T-helper 2 cell treated with Interferon-gamma antibody and Interleukin-4, amounts not matched to agents 5 μg/mL and 100 μg/mL, for 36 hours (primary cell): ENCODE data around the gene ANP32A.
A peak's percentile ranks its signal among the peaks of the same experiment; 100 is the strongest.

Source experiments
- DNase-seq: peaks from one replicate; pipeline ENCODE4 v3.0.0; 2021; ENCODE audit warnings: low spot score
- H3K27ac Mint-ChIP-seq: one replicate; pipeline ENCODE4 v1.8.0; 2021; ENCODE audit warnings: mild to moderate bottlenecking, mixed read lengths
- H3K27me3 Mint-ChIP-seq: one replicate; pipeline ENCODE4 v1.8.0; 2021; ENCODE audit warnings: low read depth, mixed read lengths
- H3K36me3 Mint-ChIP-seq: one replicate; pipeline ENCODE4 v1.8.0; 2021; ENCODE audit warnings: low read depth, mixed read lengths
- H3K4me1 Mint-ChIP-seq: one replicate; pipeline ENCODE4 v1.8.0; 2021; ENCODE audit warnings: low read depth, mixed read lengths
- H3K4me3 Mint-ChIP-seq: one replicate; pipeline ENCODE4 v1.8.0; 2022; ENCODE audit warnings: mild to moderate bottlenecking, moderate library complexity, mixed read lengths
- H3K9me3 Mint-ChIP-seq: one replicate; pipeline ENCODE4 v1.8.0; 2021; ENCODE audit warnings: mixed read lengths

Gene ANP32A

DNA sequence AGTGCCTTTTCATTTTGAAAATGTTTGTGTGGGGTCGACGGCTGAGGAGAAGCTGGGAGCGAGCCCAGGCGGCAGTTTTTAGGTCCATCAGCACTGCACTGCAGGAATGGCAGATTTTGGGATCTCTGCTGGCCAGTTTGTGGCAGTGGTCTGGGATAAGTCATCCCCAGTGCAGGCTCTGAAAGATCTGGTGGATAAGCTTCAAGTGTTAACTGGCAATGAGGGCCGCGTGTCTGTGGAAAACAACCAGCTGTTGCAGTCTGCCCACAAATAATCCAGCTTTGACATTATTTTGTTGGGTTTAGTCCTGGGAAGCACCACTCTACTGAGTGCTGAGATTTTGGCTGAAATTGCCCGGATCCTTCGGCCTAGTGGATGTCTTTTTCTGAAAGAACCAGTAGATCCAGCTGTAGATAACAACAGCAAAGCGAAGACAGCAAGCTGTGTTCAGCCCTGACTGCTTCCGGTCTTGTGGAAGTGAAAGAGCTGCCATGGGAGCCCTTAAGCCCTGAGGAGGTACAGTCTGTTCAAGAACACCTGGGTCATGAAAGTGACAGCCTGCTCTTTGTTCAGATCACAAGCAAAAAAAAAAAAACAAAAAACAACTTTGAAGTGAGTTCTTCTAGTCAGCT lies 13.1 kb upstream of the ANP32A start:
- Mint-ChIP-seq H3K36me3 (peaks cover 2% of the 10 kb centered on the region), H3K27me3 (peaks cover 22% of the 10 kb centered on the region), H3K27ac (no peak overlapping the region), H3K9me3 (peaks cover 12% of the 10 kb centered on the region), H3K4me1 (peaks cover 21% of the 10 kb centered on the region), H3K4me3 (no peak overlapping the region)
- DNase-seq = no peak

- no peak overlapping the region for H3K27ac Mint-ChIP-seq
- no peak overlapping the region for H3K4me3 Mint-ChIP-seq
- peaks cover under 1% of the 10 kb centered on the region for H3K9me3 Mint-ChIP-seq
- H3K36me3 Mint-ChIP-seq = no peaks in the 10 kb centered on the region
- H3K27me3 Mint-ChIP-seq = peaks cover 14% of the 10 kb centered on the region
- peaks cover 22% of the 10 kb centered on the region for H3K4me1 Mint-ChIP-seq
- DNase-seq = no peak
Measured at GRCh38 chr15:68830141-68830785, 9.6 kb upstream of the ANP32A start.

DNA sequence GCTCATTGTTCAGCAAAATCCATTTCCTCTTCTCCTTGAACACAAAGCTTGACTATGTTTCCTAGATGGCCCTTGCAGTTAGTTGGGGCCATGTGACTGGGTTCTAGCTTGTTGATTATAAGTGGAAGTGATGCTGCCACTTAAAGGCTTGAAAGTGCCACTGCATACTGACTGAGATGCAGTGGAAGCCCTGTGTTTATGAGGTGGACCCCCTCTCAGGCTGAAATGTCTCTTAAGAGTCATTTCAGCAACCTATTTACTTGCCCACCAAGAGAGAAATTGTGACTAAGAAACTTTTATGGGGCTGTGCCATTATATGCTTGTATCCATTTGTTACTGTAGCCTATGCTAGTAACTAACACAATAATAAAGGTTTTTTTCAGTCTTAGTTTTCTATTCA lies 8.4 kb upstream of the ANP32A start:
- H3K27me3 Mint-ChIP-seq = peaks cover 11% of the 10 kb centered on the region
- H3K27ac Mint-ChIP-seq = no peak overlapping the region
- no peak overlapping the region for H3K4me3 Mint-ChIP-seq
- no peak for DNase-seq
- H3K36me3 Mint-ChIP-seq = no peaks in the 10 kb centered on the region
- H3K4me1 Mint-ChIP-seq = peaks cover 18% of the 10 kb centered on the region
- no peaks in the 10 kb centered on the region for H3K9me3 Mint-ChIP-seq

- peaks cover 6% of the 10 kb centered on the region for H3K36me3 Mint-ChIP-seq
- no peak overlapping the region for H3K27ac Mint-ChIP-seq
- H3K9me3 Mint-ChIP-seq = no peaks in the 10 kb centered on the region
- DNase-seq = no peak
- peaks cover 8% of the 10 kb centered on the region for H3K27me3 Mint-ChIP-seq
- no peak overlapping the region for H3K4me3 Mint-ChIP-seq
- peaks cover 15% of the 10 kb centered on the region for H3K4me1 Mint-ChIP-seq
Measured at GRCh38 chr15:68823561-68823960, 2.9 kb upstream of the ANP32A start.

GRCh38 chr15:68822818-68823217 lies 2.1 kb upstream of the ANP32A start:
- H3K9me3 Mint-ChIP-seq = no peaks in the 10 kb centered on the region
- DNase-seq = no peak
- H3K36me3 Mint-ChIP-seq = peaks cover 6% of the 10 kb centered on the region
- no peak overlapping the region for H3K27ac Mint-ChIP-seq
- H3K27me3 Mint-ChIP-seq = peaks cover 8% of the 10 kb centered on the region
- H3K4me3 Mint-ChIP-seq = peak overlapping the region; percentile 38
- peaks cover 15% of the 10 kb centered on the region for H3K4me1 Mint-ChIP-seq

- Mint-ChIP-seq H3K4me3 (peak overlapping the region; percentile 95), H3K27ac (peak overlapping the region; percentile 71), H3K36me3 (peaks cover 10% of the 10 kb centered on the region), H3K27me3 (peaks cover 3% of the 10 kb centered on the region), H3K9me3 (no peaks in the 10 kb centered on the region), H3K4me1 (peaks cover 19% of the 10 kb centered on the region)
- DNase-seq = no peak
Measured at GRCh38 chr15:68821841-68822381, 1.2 kb upstream of the ANP32A start.

DNA sequence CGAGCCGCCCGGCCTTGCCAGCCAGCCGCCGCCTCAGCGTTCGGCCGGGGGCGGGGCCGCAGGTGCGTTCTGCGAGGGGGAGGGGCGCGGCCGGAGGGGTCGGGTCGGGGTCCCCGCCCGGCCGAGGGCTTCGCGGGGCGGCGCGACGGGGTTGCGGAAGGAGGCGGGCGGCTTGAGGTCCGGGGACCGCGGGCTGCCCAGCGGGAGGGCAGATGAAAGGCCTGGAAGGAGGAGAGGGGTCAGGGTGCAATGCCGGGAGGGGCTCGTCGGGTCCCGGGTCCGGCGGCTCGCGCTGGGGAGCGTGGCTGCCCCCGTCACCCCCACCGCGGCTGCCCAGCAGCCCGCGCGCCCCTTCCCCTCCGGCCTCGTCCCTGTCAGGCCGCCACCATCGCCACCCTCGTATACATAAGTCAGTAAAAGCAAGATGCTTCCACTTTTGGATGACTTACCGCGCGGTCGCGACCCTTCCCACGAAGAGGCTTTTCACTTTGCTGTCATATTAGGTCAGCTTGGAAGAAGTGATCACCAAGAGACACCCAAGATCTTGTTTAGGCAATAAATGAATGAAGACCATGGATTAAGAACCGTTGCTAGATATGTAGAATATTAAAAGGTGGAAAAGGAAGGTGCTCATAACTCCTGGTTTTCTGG lies 620 bp upstream of the ANP32A start:
- peak overlapping the region; percentile 97 for H3K4me3 Mint-ChIP-seq
- no peaks in the 10 kb centered on the region for H3K27me3 Mint-ChIP-seq
- peak overlapping the region; percentile 71 for H3K27ac Mint-ChIP-seq
- H3K4me1 Mint-ChIP-seq = peaks cover 22% of the 10 kb centered on the region
- no peak for DNase-seq
- no peaks in the 10 kb centered on the region for H3K9me3 Mint-ChIP-seq
- H3K36me3 Mint-ChIP-seq = peaks cover 14% of the 10 kb centered on the region

- Mint-ChIP-seq H3K4me3 (peak overlapping the region; percentile 97), H3K9me3 (no peaks in the 10 kb centered on the region), H3K4me1 (peaks cover 39% of the 10 kb centered on the region), H3K27me3 (no peaks in the 10 kb centered on the region), H3K27ac (peak overlapping the region; percentile 100), H3K36me3 (peaks cover 24% of the 10 kb centered on the region)
- DNase-seq = peak; percentile 29
Measured at GRCh38 chr15:68819495-68820294, 1.0 kb downstream of the ANP32A start.

DNA sequence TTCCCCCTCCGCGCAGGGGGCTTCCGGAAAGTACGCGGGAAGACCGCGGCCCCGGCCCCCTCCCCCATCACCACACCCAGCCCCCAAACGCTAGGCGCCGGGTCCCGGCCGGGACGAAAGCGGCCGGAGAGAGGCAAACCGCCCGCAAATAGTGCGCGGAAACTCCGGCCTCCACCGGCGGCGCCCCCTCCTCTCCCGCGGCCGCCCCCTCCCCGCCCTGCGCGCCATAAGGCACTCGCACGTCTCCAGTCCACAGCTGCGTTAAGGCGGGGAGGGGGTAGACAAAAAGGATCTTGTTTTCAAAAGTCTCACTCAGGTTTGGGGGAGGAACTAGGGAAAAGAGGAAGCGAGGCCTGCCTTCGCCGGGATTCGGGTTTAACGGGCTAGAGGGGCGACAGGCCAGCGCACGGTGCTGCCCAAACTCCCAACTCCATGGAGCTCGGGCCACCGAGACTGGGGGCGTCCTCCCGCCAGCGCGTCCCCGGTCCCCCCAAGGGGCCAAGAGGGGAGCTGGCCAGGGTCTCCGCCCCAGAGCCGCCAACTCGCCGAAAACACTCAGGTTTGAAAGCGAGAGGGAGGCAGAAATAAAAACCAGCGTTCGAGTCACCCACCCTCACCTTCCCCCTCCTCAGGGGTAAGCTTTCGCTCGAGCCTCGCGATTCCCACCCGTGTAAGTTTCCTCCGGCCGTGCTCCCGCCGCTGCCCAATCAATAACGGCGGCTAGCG lies 1.8 kb downstream of the ANP32A start:
- Mint-ChIP-seq H3K4me1 (peaks cover 42% of the 10 kb centered on the region), H3K27ac (peak overlapping the region; percentile 100), H3K36me3 (peaks cover 27% of the 10 kb centered on the region), H3K4me3 (peak overlapping the region; percentile 97), H3K27me3 (no peaks in the 10 kb centered on the region), H3K9me3 (no peaks in the 10 kb centered on the region)
- DNase-seq = peak; percentile 41

- Mint-ChIP-seq H3K36me3 (peaks cover 27% of the 10 kb centered on the region), H3K27me3 (no peaks in the 10 kb centered on the region), H3K4me3 (peak overlapping the region; percentile 65), H3K4me1 (peaks cover 47% of the 10 kb centered on the region), H3K9me3 (no peaks in the 10 kb centered on the region), H3K27ac (peak overlapping the region; percentile 69)
- peak; percentile 62 for DNase-seq
Measured at GRCh38 chr15:68818066-68818768, 2.5 kb downstream of the ANP32A start.

- H3K9me3 Mint-ChIP-seq = no peaks in the 10 kb centered on the region
- peak overlapping the region; percentile 96 for H3K4me3 Mint-ChIP-seq
- no peaks in the 10 kb centered on the region for H3K27me3 Mint-ChIP-seq
- H3K4me1 Mint-ChIP-seq = peaks cover 45% of the 10 kb centered on the region
- peak; percentile 69 for DNase-seq
- H3K27ac Mint-ChIP-seq = peak overlapping the region; percentile 98
- H3K36me3 Mint-ChIP-seq = peaks cover 27% of the 10 kb centered on the region
Measured at GRCh38 chr15:68817304-68818065, 3.2 kb downstream of the ANP32A start.

DNA sequence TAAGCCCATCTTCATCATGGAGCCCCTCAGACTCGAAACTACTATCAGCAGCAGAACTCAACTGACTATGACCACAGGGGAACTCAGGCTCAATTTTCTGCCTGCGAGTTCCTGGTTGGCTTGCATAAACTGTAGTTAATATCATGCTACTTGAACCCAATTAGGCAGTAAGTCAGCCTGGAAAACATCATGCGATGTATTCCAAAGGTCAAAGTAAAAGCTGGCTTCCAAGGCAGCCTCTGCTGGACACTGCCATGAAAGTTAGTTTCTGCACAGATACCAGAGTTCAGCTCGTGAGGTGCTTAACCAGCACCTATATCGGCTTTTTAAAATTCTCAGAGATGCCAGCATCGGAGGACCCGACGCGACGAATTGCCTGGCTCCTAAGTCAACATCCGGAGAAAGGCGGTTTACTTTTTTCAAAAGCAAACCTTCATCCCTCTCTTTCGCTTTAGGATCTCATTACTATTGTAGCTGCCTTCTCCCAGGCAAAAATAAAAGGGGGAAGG lies 3.8 kb downstream of the ANP32A start:
- Mint-ChIP-seq H3K4me1 (peaks cover 42% of the 10 kb centered on the region), H3K27me3 (no peaks in the 10 kb centered on the region), H3K4me3 (peak overlapping the region; percentile 96), H3K9me3 (no peaks in the 10 kb centered on the region), H3K27ac (peak overlapping the region; percentile 98), H3K36me3 (peaks cover 27% of the 10 kb centered on the region)
- DNase-seq = no peak
